Body of pancreas (tissue), 4 donors: Measurements from ENCODE around the gene RUNDC3A. TPM values are rescaled to one million over a fixed set of nuclear protein-coding genes. Genes with fewer than 3 reads are reported as not detected.
"Not testable (repeated sequence)": the region's sequence is repeated elsewhere in the genome, so short reads cannot be mapped to it uniquely, and the experiment has no call there.

Source experiments
- ATAC-seq: fragments of 150-250 bp; one replicate; pipeline ENCODE4 v1.9.1; 2016
- DNase-seq, 4 donors: peaks; one replicate each; pipeline ENCODE4 v3.0.0-alpha.2; 2019
- H3K27ac ChIP-seq, 4 donors: fragments of 200-600 bp; sonication (generic); 1 replicate in 3 of 4; 2 replicates in 1 of 4; pipeline versions ENCODE4 v1.5.1 to v1.6.1; 2016 to 2019; ENCODE audit warnings: mild to moderate bottlenecking in 1 of 4, mixed read lengths in 1 of 4, moderate library complexity in 1 of 4
- H3K27me3 ChIP-seq, 2 donors: fragments of 200-600 bp; sonication (generic); one replicate each; pipeline ENCODE4 v1.6.0; 2016; ENCODE audit warnings: mild to moderate bottlenecking in 1 of 2
- H3K36me3 ChIP-seq, 2 donors: fragments of 200-600 bp; sonication (generic); replicated peaks in 1 of 2; 2 replicates each; pipeline ENCODE4 v1.5.1; 2016; ENCODE audit warnings: low read depth in 2 of 2; ENCODE audit not compliant: insufficient read depth in 1 of 2
- H3K4me1 ChIP-seq: fragments of 200-600 bp; sonication (generic); one replicate; pipeline ENCODE4 v1.6.0; 2016
- H3K4me3 ChIP-seq, 2 donors: fragments of 200-600 bp; sonication (generic); 1 replicate in 1 of 2; 2 replicates in 1 of 2; pipeline ENCODE4 v1.5.1; 2016 to 2019
- H3K9me3 ChIP-seq, 3 donors: fragments of 200-600 bp; sonication (generic); 1 replicate in 2 of 3; 2 replicates in 1 of 3; pipeline ENCODE4 v1.5.1; 2016
- POLR2A ChIP-seq, 3 donors: fragments of 450-650 bp; IDR thresholded peaks; one replicate each; pipeline ENCODE4 v1.6.1; 2016; ENCODE audit warnings: antibody characterized with exemption in 3 of 3, mild to moderate bottlenecking in 2 of 3
- WGBS, 2 donors: methylation state at CpG; one replicate each; pipeline ENCODE4 v1.1.5; 2017; 5-methylcytosine and 5-hydroxymethylcytosine counted together
- intact Hi-C: fragments of 100-400 bp; cut with DNase I; formaldehyde crosslinking; loops from one replicate; pipeline ENCODE4 v1.15.1; 2023
- small RNA-seq: library from RNA; depleted of rRNA; stranded (forward); fragments of <200 nt; gene quantifications from one replicate; pipeline ENCODE3, GENCODE V24; 2016
- total RNA-seq, 2 donors: library from RNA; depleted of rRNA; stranded (reverse); fragments of >200 nt; gene quantifications; one replicate each; pipeline ENCODE4 v1.1.0, GENCODE V29; 2016
- TF ChIP-seq, protein P1 (sequence below), 7 experiments: fragments of 450-650 bp in 4 of 7; fragments of 200-600 bp in 3 of 7; sonication (generic) in 3 of 7; IDR thresholded peaks; one replicate each; pipeline ENCODE4 v1.5.1; 2016 to 2019; ENCODE audit warnings: antibody characterized with exemption in 7 of 7

The RUNDC3A gene
- total RNA-seq, 2 donors from 2014 or later = 2.6 TPM; not detected in 1

DNA sequence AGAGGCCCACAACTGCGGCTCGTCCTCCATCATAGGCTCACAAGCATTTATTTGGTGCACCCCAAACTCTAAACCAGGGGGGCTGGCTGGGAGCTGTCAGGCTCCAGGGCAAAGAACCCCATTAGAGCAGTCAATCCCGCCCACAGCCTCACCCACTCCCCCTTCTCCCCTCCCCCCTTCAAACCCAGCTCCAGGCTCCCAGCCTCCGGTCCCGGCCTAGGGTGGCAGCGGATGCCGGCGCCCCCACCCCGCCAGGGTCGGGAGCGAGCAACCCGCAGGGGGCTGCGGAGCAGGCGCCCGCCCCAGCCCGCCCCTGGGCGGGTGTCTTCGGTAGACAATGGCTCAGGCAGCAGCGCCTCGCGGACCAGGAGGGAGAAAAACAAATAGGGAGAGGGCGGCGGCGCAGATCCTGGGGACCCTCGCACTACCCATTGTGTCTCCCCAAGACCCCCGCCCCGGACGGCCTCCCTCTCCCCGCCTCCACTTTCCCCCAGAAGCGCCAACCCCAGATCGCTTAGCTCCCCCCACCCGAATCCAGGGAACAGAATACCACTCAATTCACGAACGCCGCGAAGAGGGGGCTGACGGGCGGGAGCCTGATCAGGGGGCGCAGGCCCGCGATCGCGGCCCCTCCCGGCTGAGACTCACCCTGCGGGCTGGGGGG lies 54.7 kb downstream of the RUNDC3A start:
- no peak for TF ChIP-seq POLR2A (IDR thresholded peaks at IDR 0.05)
- TF ChIP-seq, protein P1, sequence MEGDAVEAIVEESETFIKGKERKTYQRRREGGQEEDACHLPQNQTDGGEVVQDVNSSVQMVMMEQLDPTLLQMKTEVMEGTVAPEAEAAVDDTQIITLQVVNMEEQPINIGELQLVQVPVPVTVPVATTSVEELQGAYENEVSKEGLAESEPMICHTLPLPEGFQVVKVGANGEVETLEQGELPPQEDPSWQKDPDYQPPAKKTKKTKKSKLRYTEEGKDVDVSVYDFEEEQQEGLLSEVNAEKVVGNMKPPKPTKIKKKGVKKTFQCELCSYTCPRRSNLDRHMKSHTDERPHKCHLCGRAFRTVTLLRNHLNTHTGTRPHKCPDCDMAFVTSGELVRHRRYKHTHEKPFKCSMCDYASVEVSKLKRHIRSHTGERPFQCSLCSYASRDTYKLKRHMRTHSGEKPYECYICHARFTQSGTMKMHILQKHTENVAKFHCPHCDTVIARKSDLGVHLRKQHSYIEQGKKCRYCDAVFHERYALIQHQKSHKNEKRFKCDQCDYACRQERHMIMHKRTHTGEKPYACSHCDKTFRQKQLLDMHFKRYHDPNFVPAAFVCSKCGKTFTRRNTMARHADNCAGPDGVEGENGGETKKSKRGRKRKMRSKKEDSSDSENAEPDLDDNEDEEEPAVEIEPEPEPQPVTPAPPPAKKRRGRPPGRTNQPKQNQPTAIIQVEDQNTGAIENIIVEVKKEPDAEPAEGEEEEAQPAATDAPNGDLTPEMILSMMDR (IDR thresholded peaks at IDR 0.05) = no peak
- peak; percentile 39 for ATAC-seq
- 2% methylated on average over 29 of the region's 45 CpGs; no CpG with 5 or more reads in 1 of the 2 donors for WGBS, 2 donors

DNA sequence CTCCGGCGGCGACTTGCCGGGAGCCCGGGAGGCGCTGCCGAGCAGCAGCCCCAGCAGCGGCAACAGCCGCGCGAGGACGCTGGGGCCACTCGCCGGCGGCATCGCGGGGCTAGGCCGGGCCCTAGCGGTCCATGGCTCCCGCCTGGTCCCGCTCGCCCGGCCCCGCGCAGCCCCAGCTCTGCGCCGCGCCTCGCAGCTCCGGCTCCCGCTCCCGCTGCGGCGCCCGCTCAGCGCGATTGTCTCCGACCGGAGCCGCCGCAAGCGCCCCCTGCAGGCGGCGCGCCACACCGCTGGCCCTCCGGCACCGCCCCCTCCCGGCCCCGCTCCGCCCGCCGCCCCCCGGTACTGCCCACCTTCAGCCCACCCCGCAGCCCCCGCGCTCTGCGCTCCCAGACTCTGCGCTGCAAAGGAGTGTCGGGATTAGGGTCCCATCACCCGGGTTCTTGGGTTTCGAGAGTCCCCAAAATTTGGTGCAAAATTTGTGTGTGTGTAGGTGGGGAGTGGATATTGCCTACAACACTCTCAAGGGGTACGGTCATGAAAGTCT lies 55.3 kb downstream of the RUNDC3A start, which contains the start of gene FAM171A2:
Gene FAM171A2 (minus strand): TSS at position 241 of the 547 bp plus-strand sequence. CDS start 139 bp downstream, at position 102.
- intact Hi-C loops = no loop called here

More for the DNA sequence above, 54.7 kb downstream of the RUNDC3A start:
- Histone ChIP-seq H3K27ac (no peak overlapping the region), H3K4me3 (peak overlapping the region in 1 of 2 donors; percentile 32), H3K4me1 (peaks cover 18% of the 10 kb centered on the region), H3K27me3 (no peaks in the 10 kb centered on the region), H3K36me3 (no peaks in the 10 kb centered on the region), H3K9me3 (no peaks in the 10 kb centered on the region)
- intact Hi-C loops = no loop called here
- DNase-seq = no peak

DNA sequence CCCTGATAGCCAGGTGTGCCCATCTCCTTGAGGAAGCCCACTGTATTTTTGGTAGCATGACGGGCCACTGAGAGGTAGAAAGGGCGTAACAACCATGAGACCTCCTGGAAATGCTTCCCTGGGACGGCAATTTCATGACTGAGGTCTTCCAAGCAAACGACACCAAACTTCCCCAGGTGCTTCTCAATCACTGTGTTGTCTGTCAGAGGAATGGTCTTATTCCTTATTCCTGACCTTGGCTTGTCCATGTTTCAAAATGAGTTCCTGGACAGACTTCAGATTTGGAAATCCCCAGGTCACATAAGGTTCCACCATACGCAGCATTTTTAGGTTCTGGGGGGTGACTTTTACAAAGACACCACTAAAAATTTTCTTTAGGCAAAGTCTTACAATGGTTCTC lies 56.6 kb downstream of the RUNDC3A start:
- H3K36me3 ChIP-seq, H3K4me3 ChIP-seq, ATAC-seq, intact Hi-C loops, DNase-seq, H3K27me3 ChIP-seq, H3K9me3 ChIP-seq, H3K27ac ChIP-seq: not testable (repeated sequence)
- 64 to 67% methylated on average over 5 of the region's 5 CpGs for WGBS, 2 donors
- peaks cover 18% of the 10 kb centered on the region for H3K4me1 ChIP-seq

More for the DNA sequence above, 55.3 kb downstream of the RUNDC3A start, which contains the start of gene FAM171A2:
- no peaks in the 10 kb centered on the region for H3K9me3 ChIP-seq
- no peaks in the 10 kb centered on the region for H3K36me3 ChIP-seq
- H3K27ac ChIP-seq = no peak within 1 kb of the TSS
- peak; percentile 34 to 66 (median 58) for DNase-seq
- peak within 1 kb of the TSS in 1 of 2 donors; percentile 32 for H3K4me3 ChIP-seq
- no peaks in the 10 kb centered on the region for H3K27me3 ChIP-seq
- TF ChIP-seq POLR2A (IDR thresholded peaks at IDR 0.05) = no peak
- TF ChIP-seq, protein P1 (IDR thresholded peaks at IDR 0.05) = peak in 5 of 7 experiments; percentile 24 to 95 (median 79)
- H3K4me1 ChIP-seq = peaks cover 18% of the 10 kb centered on the region
- peak; percentile 88 for ATAC-seq
- 0% methylated on average over 2 to 19 of the region's 63 CpGs for WGBS, 2 donors

DNA sequence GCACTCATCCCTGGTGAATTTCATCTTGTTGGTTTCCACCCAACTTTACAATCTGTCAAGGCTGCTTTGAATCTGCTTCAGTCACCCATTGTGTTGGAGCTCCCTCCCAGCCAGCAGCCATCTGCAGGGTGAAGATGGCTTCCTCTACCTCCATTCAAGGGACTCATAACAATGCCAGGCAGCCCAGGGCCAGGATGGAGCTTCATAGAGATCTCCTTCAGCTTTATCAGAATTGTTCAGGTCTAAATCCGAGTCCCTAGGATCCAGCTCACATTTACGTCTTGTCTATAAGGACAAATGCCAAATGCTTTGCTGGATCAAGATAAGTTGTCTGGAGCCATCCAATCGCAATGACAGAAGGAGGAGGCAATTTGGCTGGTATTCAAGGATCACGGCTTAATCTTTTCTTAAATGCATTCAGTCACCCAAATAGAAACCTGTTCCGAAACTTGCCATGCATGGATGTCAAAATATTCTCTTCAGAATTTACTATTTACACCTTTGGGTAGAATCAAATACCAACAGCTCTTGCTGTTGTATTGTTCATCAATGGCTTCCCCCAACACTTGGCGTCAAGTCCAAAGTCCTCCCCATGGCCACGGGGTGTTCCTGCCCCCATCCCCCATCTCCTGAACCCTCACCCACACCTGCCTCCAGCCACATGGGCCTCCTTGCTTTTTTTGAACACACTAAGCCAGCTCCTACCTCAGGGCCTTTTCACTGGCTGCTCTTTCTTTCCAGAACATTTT lies 59.0 kb downstream of the RUNDC3A start:
- DNase-seq = no peak
- WGBS, 2 donors = 25 to 32% methylated on average over 7 of the region's 7 CpGs
- Histone ChIP-seq H3K9me3 (no peaks in the 10 kb centered on the region), H3K4me1 (peaks cover 16% of the 10 kb centered on the region), H3K4me3 (no peak overlapping the region), H3K27me3 (no peaks in the 10 kb centered on the region), H3K27ac (no peak overlapping the region), H3K36me3 (no peaks in the 10 kb centered on the region)
- ATAC-seq = no peak
- TF ChIP-seq, protein P1 (IDR thresholded peaks at IDR 0.05) = no peak
- no peak for TF ChIP-seq POLR2A (IDR thresholded peaks at IDR 0.05)
- intact Hi-C loops = no loop called here

Small RNAs within 50 kb of the gene (small RNA-seq; reads per million reads assigned to genes)
- gene RF00012 = not detected
- 0.19 reads per million for gene RN7SL507P
- not detected for gene RNU6-453P

Other genes with a start within 250 kb of the RUNDC3A start
- gene LSM12, start 241.9 kb upstream of the RUNDC3A start, total RNA-seq = 10 to 100 TPM; 14.8 to 19.4 TPM
- 10 to 100 TPM; 11.9 to 12.9 TPM for gene G6PC3, start 237.9 kb upstream of the RUNDC3A start, total RNA-seq
- 10 to 100 TPM; 25.4 to 45.7 TPM for gene HDAC5, start 185.0 kb upstream of the RUNDC3A start, total RNA-seq
- gene HROB, start 166.7 kb upstream of the RUNDC3A start, total RNA-seq = under 1 TPM; 0.26 to 0.99 TPM
- gene ASB16, start 137.9 kb upstream of the RUNDC3A start, total RNA-seq = 10 to 100 TPM in 1 of 2 donors, 1 to 10 TPM in 1; 3.9 to 10.5 TPM
- 10 to 100 TPM; 22.6 to 31.0 TPM for gene TMUB2, start 121.6 kb upstream of the RUNDC3A start, total RNA-seq
- gene ATXN7L3, start 108.7 kb upstream of the RUNDC3A start, total RNA-seq = 10 to 100 TPM; 21.0 to 37.6 TPM
- gene UBTF, start 88.9 kb upstream of the RUNDC3A start, total RNA-seq = 10 to 100 TPM; 43.8 to 73.8 TPM
- not detected for gene SLC4A1, start 40.5 kb upstream of the RUNDC3A start, total RNA-seq
- 100 to 1,000 TPM in 1 of 2 donors, 10 to 100 TPM in 1; 72.6 to 154 TPM for gene SLC25A39, start 16.2 kb downstream of the RUNDC3A start, total RNA-seq
- 100 to 1,000 TPM; 119 to 153 TPM for gene GRN, start 36.7 kb downstream of the RUNDC3A start, total RNA-seq
- 1 to 10 TPM in 1 of 2 donors, not detected in 1; 2.9 TPM for gene FAM171A2, start 55.3 kb downstream of the RUNDC3A start, total RNA-seq
- gene ITGA2B, start 81.0 kb downstream of the RUNDC3A start, total RNA-seq = 1 to 10 TPM in 1 of 2 donors, under 1 TPM in 1; 0.33 to 1.8 TPM
- gene GPATCH8, start 194.8 kb downstream of the RUNDC3A start, total RNA-seq = 10 to 100 TPM; 25.7 to 33.9 TPM
- gene FZD2, start 248.9 kb downstream of the RUNDC3A start, total RNA-seq = under 1 TPM in 1 of 2 donors, not detected in 1; 0.52 TPM